Upper lobe of left lung (tissue), 4 donors: Measurements from ENCODE around the gene XRCC1.

ENCODE experiments used
- CTCF ChIP-seq, 6 experiments: fragments of 450-650 bp in 4 of 6; fragments of 200-600 bp in 2 of 6; sonication (generic) in 2 of 6; IDR thresholded peaks; one replicate each; pipeline ENCODE4 v1.5.1; 2016 to 2019; ENCODE audit warnings: antibody characterized with exemption in 6 of 6
- EP300 ChIP-seq, 4 donors: sonication (generic); formaldehyde crosslinking; IDR thresholded peaks; one replicate each; pipeline ENCODE4 v1.5.1; 2017; ENCODE audit warnings: antibody characterized with exemption in 4 of 4, control low read depth in 2 of 4
- POLR2A ChIP-seq, 4 donors: fragments of 450-650 bp; IDR thresholded peaks; one replicate each; pipeline ENCODE4 v1.5.1; 2016 to 2017; ENCODE audit warnings: antibody characterized with exemption in 4 of 4, mild to moderate bottlenecking in 2 of 4
- POLR2AphosphoS5 ChIP-seq, 2 donors: sonication (generic); formaldehyde crosslinking; IDR thresholded peaks; one replicate each; pipeline ENCODE4 v1.5.1; 2017; ENCODE audit warnings: antibody characterized with exemption in 2 of 2

GRCh38 chr19:43541920-43542650 is 33.2 kb downstream of the XRCC1 start:
- TF ChIP-seq CTCF (IDR thresholded peaks at IDR 0.05): no peak
- no peak for TF ChIP-seq POLR2AphosphoS5 (IDR thresholded peaks at IDR 0.05)
- no peak for TF ChIP-seq POLR2A (IDR thresholded peaks at IDR 0.05)
- TF ChIP-seq EP300 (IDR thresholded peaks at IDR 0.05): no peak
